HepG2 (cell line): ENCODE measurements around the gene NOTUM. TPM values are rescaled to one million over a fixed set of nuclear protein-coding genes. Genes with fewer than 3 reads are reported as not detected.

Source experiments
- ATAC-seq: fragments of 200-7000 bp; cut with Tn5 transposase; 3 replicates; pipeline ENCODE4 v1.9.1; 2020; ENCODE audit warnings: mild to moderate bottlenecking, moderate library complexity
- BruUV-seq: library from RNA; stranded (reverse); fragments of 400-500 nt; replicated peaks from 2 replicates; lab custom pipeline; 2021; lab: Mats Ljungman, UMichigan
- CTCF ChIA-PET: fragments of 300-600 bp; formaldehyde crosslinking; extraction: SDS; loops from one replicate; lab custom pipeline; 2021; ENCODE audit warnings: low total read pairs, inconsistent platforms, low intra/inter-chr PET ratio; lab: Yijun Ruan, JAX
- POLR2A ChIA-PET: fragments of 350-600 bp; sonication (Branson Sonifier 250); formaldehyde crosslinking; loops from one replicate; lab custom pipeline; 2020; ENCODE audit warnings: antibody characterized with exemption, inconsistent platforms; lab: Yijun Ruan, JAX
- DNase-seq: peaks from one replicate; pipeline ENCODE4 v3.0.0-alpha.2; 2015; ENCODE audit warnings: low spot score
- FAIRE-seq: peaks from 3 replicates; lab custom pipeline; 2011; peaks lifted over from hg19 to GRCh38; lab: Jason Lieb, UNC
- H2AFZ ChIP-seq: one replicate; pipeline ENCODE4 v1.6.1; 2011; ENCODE audit warnings: low read length, inconsistent platforms
- H3K27ac ChIP-seq: fragments of 300-600 bp; 3 replicates; pipeline ENCODE4 v1.8.0; 2011; ENCODE audit warnings: mixed run types, mild to moderate bottlenecking, mixed read lengths, low read length, inconsistent platforms; ENCODE audit not compliant: insufficient read depth; ENCODE audit errors: extremely low read length
- H3K27me3 ChIP-seq, 2 experiments: fragments of 200-600 bp in 1 of 2; 2 replicates in 1 of 2; 3 replicates in 1 of 2; pipeline versions ENCODE4 v1.6.0 to v1.8.0; 2011; ENCODE audit warnings: low read length in 2 of 2, mild to moderate bottlenecking in 2 of 2, moderate library complexity in 2 of 2, inconsistent platforms in 1 of 2; ENCODE audit not compliant: insufficient read depth in 2 of 2, control insufficient read depth in 1 of 2
- H3K36me3 ChIP-seq, 2 experiments: fragments of 200-600 bp in 1 of 2; replicated peaks in 1 of 2; 2 replicates in 1 of 2; 3 replicates in 1 of 2; pipeline versions ENCODE4 v1.5.1 to v1.8.0; 2011; ENCODE audit warnings: low read length in 2 of 2, inconsistent platforms in 1 of 2; ENCODE audit not compliant: insufficient read depth in 2 of 2, control insufficient read depth in 1 of 2
- H3K4me1 ChIP-seq: 2 replicates; pipeline ENCODE4 v1.5.1; 2012; ENCODE audit warnings: low read length, inconsistent platforms; ENCODE audit not compliant: insufficient read depth
- H3K4me2 ChIP-seq: 2 replicates; pipeline ENCODE4 v1.6.0; 2011; ENCODE audit warnings: low read depth, low read length, inconsistent platforms
- H3K4me3 ChIP-seq, 3 experiments: fragments of 200-600 bp in 1 of 3; sonication (generic), shearing (Covaris generic) in 1 of 3; replicated peaks in 1 of 3; 2 replicates each; pipeline ENCODE4 v1.5.1; 2011 to 2016; ENCODE audit warnings: low read length in 3 of 3, inconsistent platforms in 2 of 3, low read depth in 2 of 3, mild to moderate bottlenecking in 2 of 3, control low read depth in 1 of 3, mixed read lengths in 1 of 3; ENCODE audit not compliant: insufficient read depth in 1 of 3
- H3K79me2 ChIP-seq: one replicate; pipeline ENCODE4 v1.6.1; 2011; ENCODE audit warnings: low read length, inconsistent platforms; ENCODE audit not compliant: insufficient read depth
- H3K9ac ChIP-seq: 2 replicates; pipeline ENCODE4 v1.6.0; 2011; ENCODE audit warnings: mild to moderate bottlenecking, low read depth, low read length, inconsistent platforms; ENCODE audit not compliant: insufficient read depth
- H3K9me3 ChIP-seq: 2 replicates; pipeline ENCODE4 v1.5.1; 2012; ENCODE audit warnings: mild to moderate bottlenecking, low read length
- H4K20me1 ChIP-seq: 2 replicates; pipeline ENCODE4 v1.6.0; 2011; ENCODE audit warnings: inconsistent platforms, mild to moderate bottlenecking, low read length, moderate library complexity; ENCODE audit not compliant: insufficient read depth
- AGO2 ChIP-seq: fragments of 200-400 bp; formaldehyde crosslinking; optimal IDR thresholded peaks from 2 replicates; pipeline ENCODE3; 2017; ENCODE audit warnings: mild to moderate bottlenecking, low read depth, low read length, moderate library complexity
- BHLHE40 ChIP-seq: IDR thresholded peaks from 2 replicates; pipeline ENCODE4 v1.6.1; 2011; ENCODE audit warnings: low read length, improper control_type of control experiment
- MNT ChIP-seq: fragments of 450-650 bp; IDR thresholded peaks from 2 replicates; pipeline ENCODE4 v1.6.1; 2016
- NFIC ChIP-seq: IDR thresholded peaks from 2 replicates; pipeline ENCODE4 v1.6.1; 2012; ENCODE audit warnings: mild to moderate bottlenecking, low read length, inconsistent platforms
- POLR2A ChIP-seq, 2 experiments: IDR thresholded peaks; 2 replicates each; pipeline ENCODE4 v1.6.1; 2011; ENCODE audit warnings: low read depth in 2 of 2, low read length in 2 of 2, mild to moderate bottlenecking in 1 of 2, moderate library complexity in 1 of 2; ENCODE audit not compliant: insufficient read depth in 1 of 2
- POLR2AphosphoS2 ChIP-seq: IDR thresholded peaks from 2 replicates; pipeline ENCODE4 v1.6.1; 2011; ENCODE audit warnings: low read depth, low read length, improper control_type of control experiment
- RBM39 ChIP-seq: fragments of 200-400 bp; formaldehyde crosslinking; IDR thresholded peaks from one replicate; pipeline ENCODE4 v1.6.1; 2018; ENCODE audit warnings: antibody characterized with exemption, mild to moderate bottlenecking, low read depth, low read length; ENCODE audit not compliant: poor library complexity, severe bottlenecking
- RXRB ChIP-seq: IDR thresholded peaks from 2 replicates; pipeline ENCODE4 v1.6.1; 2016; ENCODE audit warnings: borderline replicate concordance, missing genetic modification reagents, missing compliant biosample characterization
- SSRP1 ChIP-seq: IDR thresholded peaks from 2 replicates; pipeline ENCODE4 v1.6.1; 2016; ENCODE audit warnings: control low read depth
- ZC3H4 ChIP-seq: sonication (generic); formaldehyde crosslinking; IDR thresholded peaks from 2 replicates; pipeline ENCODE4 v1.4.0; 2020; ENCODE audit warnings: missing genetic modification reagents, borderline replicate concordance
- ZFYVE20 ChIP-seq: sonication (generic); formaldehyde crosslinking; IDR thresholded peaks from 2 replicates; pipeline ENCODE4 v1.8.0; 2023; ENCODE audit warnings: low read depth, mild to moderate bottlenecking, moderate library complexity, missing genetic modification reagents, borderline replicate concordance
- ZNF263 ChIP-seq: sonication (generic); formaldehyde crosslinking; IDR thresholded peaks from 2 replicates; pipeline ENCODE4 v1.4.0; 2020; ENCODE audit warnings: missing genetic modification reagents
- ZNF350 ChIP-seq: sonication (generic); formaldehyde crosslinking; IDR thresholded peaks from 2 replicates; pipeline ENCODE4 v1.4.0; 2020; ENCODE audit warnings: mild to moderate bottlenecking, low read depth, missing genetic modification reagents, borderline replicate concordance
- ZNF460 ChIP-seq: sonication (generic); formaldehyde crosslinking; IDR thresholded peaks from 2 replicates; pipeline ENCODE4 v1.5.1; 2020; ENCODE audit warnings: missing genetic modification reagents, mild to moderate bottlenecking, borderline replicate concordance
- ZNF670 ChIP-seq: sonication (generic); formaldehyde crosslinking; IDR thresholded peaks from 2 replicates; pipeline ENCODE4 v1.8.0; 2022; ENCODE audit warnings: mild to moderate bottlenecking, missing genetic modification reagents, borderline replicate concordance
- WGBS: methylation state at CpG from one replicate; pipeline ENCODE4 v1.1.6; 2017; ENCODE audit warnings: low lambda C conversion rate; 5-methylcytosine and 5-hydroxymethylcytosine counted together
- in situ Hi-C: cut with HindIII; loops from 2 replicates; pipeline ENCODE4 v1.10.0; 2017; ENCODE audit warnings: low pct_unique_long_range_greater_than_20kb; ENCODE audit not compliant: extremely low pct_ligation_motif_present
- intact Hi-C: fragments of 100-400 bp; cut with micrococcal nuclease; formaldehyde crosslinking; loops from one replicate; pipeline ENCODE4 v1.10.0; 2022; ENCODE audit not compliant: unreplicated experiment
- polyA plus RNA-seq, 8 experiments: library from polyadenylated mRNA; depleted of rRNA in 3 of 8; stranded (reverse) in 7 of 8; unstranded in 1 of 8; fragments of >200 nt; fragmentation: Illumina TruSeq in 4 of 8; extraction: Trizol in 4 of 8; gene quantifications; 2 replicates each; pipeline versions ENCODE4 v1.2.1 to v1.2.3, GENCODE V29; 2011 to 2016; ENCODE audit warnings: low read depth in 4 of 8, missing spikeins in 1 of 8, mixed read lengths in 1 of 8; ENCODE audit not compliant: insufficient read depth in 1 of 8
- total RNA-seq, 5 experiments: library from RNA; depleted of rRNA; stranded (reverse); fragments of >200 nt; fragmentation: Illumina TruSeq; extraction: Trizol; gene quantifications; 2 replicates each; pipeline ENCODE4 v1.2.3, GENCODE V29; 2016; ENCODE audit warnings: low read depth in 1 of 5
- TF ChIP-seq, protein P1 (sequence below): IDR thresholded peaks from 2 replicates; pipeline ENCODE4 v1.6.1; 2016; ENCODE audit warnings: mild to moderate bottlenecking

The NOTUM gene
- total and polyA plus RNA-seq, 2 of the 13 experiments (the other 11 are each of a cell fraction or from before 2014, with no cell fraction given) = 150 to 160 TPM

DNA sequence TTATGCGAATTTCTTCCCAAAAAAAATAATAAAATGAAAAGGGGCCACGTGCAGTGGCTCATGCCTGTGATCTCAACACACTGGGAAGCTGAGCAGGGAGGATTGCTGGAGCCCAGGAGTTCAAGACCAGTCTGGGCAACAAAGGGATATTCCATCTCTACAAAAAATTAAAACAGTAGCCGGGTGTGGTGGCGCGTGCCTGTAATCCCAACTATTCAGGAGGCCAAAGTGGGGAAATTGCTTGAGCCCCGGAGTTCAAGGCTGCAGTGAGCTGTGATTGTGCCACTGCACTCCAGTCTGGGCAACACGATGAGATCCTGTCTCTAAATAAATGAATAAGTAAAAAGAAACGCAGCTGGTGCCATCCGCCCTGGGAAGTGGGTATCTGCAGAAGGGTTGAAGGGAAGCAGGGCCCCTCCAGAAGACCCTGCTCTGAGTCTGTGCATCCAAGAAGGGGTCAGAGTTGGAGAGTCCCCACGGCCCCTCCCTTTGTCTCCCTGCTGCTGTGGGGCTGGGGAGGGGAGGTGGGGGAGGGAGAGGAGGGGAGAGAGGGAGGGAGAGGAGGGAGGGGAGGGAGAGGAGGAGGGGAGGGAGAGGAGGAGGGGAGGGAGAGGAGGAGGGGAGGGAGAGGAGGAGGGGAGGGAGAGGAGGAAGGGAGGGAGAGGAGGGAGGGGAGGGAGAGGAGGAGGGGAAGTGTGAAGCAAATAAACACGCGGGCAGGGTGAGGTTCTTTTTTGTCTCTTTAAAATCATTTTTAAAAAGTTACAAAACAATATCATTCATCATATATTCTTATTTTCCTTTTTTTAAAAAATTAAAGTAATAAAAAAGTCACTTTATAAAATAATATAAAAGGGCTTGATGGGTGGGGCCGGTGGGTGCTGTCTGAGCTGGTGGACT lies 9.0 kb downstream of the NOTUM start (continued):
- TF ChIP-seq ZNF350 (0 out of 2 replicates have a peak, but pooled peaks have one; percentile 18), ZNF263 (CRISPR knock-in tag) (peak; percentile 1; the same call in 1 of the 2 replicates), ZNF460 (peak; percentile 83), NFIC (peak; percentile 51; the same call in 1 of the 2 replicates), ZNF670 (CRISPR knock-in tag) (no peak), ZC3H4 (0 out of 2 replicates have a peak, but pooled peaks have one; percentile 71), SSRP1 (CRISPR knock-in tag) (peak; percentile 94), POLR2AphosphoS2 (peak; percentile 48; the same call in 1 of the 2 replicates)
- TF ChIP-seq, protein P1, sequence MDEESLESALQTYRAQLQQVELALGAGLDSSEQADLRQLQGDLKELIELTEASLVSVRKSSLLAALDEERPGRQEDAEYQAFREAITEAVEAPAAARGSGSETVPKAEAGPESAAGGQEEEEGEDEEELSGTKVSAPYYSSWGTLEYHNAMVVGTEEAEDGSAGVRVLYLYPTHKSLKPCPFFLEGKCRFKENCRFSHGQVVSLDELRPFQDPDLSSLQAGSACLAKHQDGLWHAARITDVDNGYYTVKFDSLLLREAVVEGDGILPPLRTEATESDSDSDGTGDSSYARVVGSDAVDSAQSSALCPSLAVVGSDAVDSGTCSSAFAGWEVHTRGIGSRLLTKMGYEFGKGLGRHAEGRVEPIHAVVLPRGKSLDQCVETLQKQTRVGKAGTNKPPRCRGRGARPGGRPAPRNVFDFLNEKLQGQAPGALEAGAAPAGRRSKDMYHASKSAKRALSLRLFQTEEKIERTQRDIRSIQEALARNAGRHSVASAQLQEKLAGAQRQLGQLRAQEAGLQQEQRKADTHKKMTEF (CRISPR knock-in tag) = peak; percentile 17

DNA sequence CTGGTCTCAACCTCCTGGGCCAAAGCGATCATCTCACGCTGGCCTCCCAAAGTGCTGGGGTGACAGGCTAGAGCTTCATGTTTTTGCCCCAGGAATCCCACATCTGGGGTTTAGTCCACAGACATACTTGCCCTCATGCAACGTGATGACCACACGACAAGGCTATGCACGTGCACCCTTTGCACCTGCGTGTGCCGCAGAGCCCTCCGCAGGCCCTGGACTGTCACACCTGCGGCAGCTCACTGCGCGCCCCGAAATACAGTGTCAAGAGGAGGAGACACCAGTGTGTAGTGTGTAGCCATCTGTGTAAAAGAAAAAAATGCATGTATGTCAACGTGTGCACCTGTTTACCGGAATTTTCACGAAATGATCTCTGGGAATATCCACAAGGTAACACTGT lies 10.5 kb downstream of the NOTUM start:
- DNase-seq = no peak
- H3K27me3 ChIP-seq = no peaks in the 10 kb centered on the region
- CTCF ChIA-PET = no interaction called here
- POLR2A ChIA-PET = interaction anchor here (1.3 to 9.7 kb wide), 5 partner anchors 12 to 72 kb away, joined by 4 to 136 read pairs (median 17); partner anchors contain the start of genes CENPX, LRRC45, MAFG and NOTUM
- peak; percentile 47; the same call in 1 of the 2 replicates for TF ChIP-seq POLR2AphosphoS2
- TF ChIP-seq BHLHE40 = 0 out of 2 replicates have a peak, but pooled peaks have one; percentile 34
- 0 out of 4 replicates have a peak, but pooled peaks of 1 of the 2 experiments have one; percentile 11 for TF ChIP-seq POLR2A (IDR thresholded peaks at IDR 0.05; ENCODE audit: insufficient read depth in 1 of 2, low read depth in 2 of 2, low read length in 2 of 2)
- TF ChIP-seq ZFYVE20 (CRISPR knock-in tag) = no peak
- peak; percentile 76 for TF ChIP-seq MNT
- peak; percentile 27 for TF ChIP-seq RBM39
- peak; percentile 71 for TF ChIP-seq AGO2
- TF ChIP-seq RXRB (CRISPR knock-in tag) = no peak
- 81% methylated on average over 15 of the region's 15 CpGs for WGBS
- H3K4me3 ChIP-seq = no peak overlapping the region
- H3K4me2 ChIP-seq = no peak overlapping the region
- no peaks in the 10 kb centered on the region for H3K79me2 ChIP-seq
- peaks cover 49% of the 10 kb centered on the region for H3K4me1 ChIP-seq
- no peak for ATAC-seq
- BruUV-seq = no TSS peak
- peaks cover 8 to 18% of the 10 kb centered on the region in 2 experiments; a peak in 4 of 5 replicates for H3K36me3 ChIP-seq
- FAIRE-seq = no peak
- no peak overlapping the region for H3K9ac ChIP-seq
- intact Hi-C loops (no loop called here), in situ Hi-C loops (no loop called here)
- peaks cover 3% of the 10 kb centered on the region; the same call in 1 of the 2 replicates for H4K20me1 ChIP-seq
- no peaks in the 10 kb centered on the region for H3K9me3 ChIP-seq
- H3K27ac ChIP-seq = no peak overlapping the region
- no peak overlapping the region for H2AFZ ChIP-seq
